DLD1 (cell line): ENCODE measurements around the gene ABCC3.

ENCODE experiments used
- in situ Hi-C: cut with HindIII; loops from 2 replicates; pipeline ENCODE4 v1.10.0; 2017; ENCODE audit warnings: low sequenced_read_pairs

The ABCC3 gene

DNA sequence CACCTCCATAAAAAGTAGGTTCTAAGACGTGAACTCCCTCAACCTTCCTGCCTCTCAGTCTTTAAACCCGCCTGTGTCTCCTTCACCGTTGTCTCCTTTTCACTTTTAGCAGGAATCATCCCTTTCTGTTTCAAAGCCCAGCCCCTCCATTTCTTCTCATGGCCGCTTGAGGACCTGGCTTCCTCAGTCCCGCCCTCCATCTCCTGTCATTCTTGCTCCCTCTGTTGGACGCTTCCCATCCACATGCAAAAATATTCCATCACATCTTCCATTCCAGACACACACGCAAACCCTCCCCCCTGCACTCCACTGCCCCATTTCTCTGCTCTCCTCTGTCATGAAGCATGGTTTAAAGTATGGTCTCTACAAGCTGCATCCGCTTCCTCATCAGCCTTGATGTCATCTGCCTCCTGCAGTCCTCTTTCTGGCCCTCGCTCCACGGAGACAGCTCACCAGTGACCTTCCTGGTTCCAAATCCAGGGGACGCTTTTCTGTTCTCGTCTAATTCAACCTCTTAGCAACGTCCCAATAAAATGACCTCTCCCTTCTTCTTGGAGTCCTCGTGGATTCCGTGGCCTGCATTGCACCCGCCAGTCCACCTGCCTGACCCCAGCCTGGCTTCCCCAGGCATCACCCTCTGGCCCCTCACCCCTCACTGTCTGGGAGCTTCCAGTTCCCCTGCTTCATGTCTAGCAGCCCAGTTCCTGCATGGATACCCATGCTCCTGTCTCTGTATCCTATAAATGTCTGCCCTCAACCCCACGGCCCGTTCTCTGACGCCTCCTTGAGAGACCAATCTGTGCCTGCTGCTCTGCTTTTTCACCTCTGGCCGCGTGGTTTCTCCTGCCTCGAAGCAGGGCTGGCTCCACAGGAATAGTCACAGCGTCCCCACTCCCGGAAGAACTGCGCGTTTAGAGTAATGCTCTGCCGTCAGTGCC, 46.9 kb downstream of the ABCC3 start:
- in situ Hi-C loops: no loop called here

DNA sequence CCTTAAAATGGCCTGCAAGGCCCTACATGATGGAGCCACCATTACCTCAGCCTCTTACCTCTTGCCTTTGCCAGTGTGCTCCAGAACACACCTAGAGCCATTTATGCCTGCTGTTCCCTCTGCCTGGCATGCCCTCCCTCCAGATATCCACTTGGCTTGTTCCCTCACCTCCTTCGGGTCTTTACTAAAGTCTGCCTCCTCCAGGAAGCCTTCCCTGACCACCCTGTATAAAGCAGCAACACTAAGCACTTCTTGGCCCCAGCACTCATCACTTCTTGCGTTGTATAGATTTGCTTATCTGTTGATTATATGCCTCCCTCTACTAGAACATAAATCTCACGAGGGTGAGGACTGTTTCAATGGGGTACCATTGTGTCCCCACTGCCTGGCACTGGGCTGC, 47.8 kb downstream of the ABCC3 start:
- in situ Hi-C loops: no loop called here

GRCh38 chr17:50682938-50683337, 48.3 kb downstream of the ABCC3 start:
- in situ Hi-C loops: no loop called here

DNA sequence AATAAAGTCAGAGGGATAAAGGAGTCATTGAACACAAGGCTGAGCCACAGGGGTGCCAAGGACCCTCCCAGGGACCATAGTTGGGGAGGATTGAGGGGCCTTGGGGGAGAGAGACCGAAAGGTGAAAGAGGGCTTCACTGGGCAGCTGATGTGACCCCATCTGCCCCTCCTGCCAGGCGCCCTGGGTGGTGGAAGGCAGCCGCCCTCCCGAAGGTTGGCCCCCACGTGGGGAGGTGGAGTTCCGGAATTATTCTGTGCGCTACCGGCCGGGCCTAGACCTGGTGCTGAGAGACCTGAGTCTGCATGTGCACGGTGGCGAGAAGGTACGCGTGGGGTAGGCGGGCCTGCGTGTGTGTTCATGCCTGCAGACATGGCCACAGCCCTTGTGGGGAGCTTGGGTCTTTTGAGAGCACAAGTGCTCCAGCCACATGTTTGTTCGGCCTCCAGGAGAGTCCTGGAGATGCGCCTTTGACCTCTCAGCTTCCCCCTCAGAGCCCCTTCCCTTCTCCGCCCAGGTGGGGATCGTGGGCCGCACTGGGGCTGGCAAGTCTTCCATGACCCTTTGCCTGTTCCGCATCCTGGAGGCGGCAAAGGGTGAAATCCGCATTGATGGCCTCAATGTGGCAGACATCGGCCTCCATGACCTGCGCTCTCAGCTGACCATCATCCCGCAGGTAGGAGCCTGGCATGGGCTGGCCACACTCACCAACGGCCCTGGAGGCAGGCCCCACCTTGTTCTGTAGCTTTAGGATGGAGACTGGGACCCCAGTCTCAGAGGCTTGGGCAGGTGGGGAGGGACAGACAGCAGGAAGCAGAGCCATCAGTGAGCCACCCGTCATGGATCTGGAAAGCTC, 49.0 kb downstream of the ABCC3 start:
- in situ Hi-C loops: no loop called here

- in situ Hi-C loops: no loop called here
Measured at GRCh38 chr17:50684288-50684611, 49.6 kb downstream of the ABCC3 start.

- in situ Hi-C loops: no loop called here
Measured at GRCh38 chr17:50684612-50685333, 50.1 kb downstream of the ABCC3 start.

DNA sequence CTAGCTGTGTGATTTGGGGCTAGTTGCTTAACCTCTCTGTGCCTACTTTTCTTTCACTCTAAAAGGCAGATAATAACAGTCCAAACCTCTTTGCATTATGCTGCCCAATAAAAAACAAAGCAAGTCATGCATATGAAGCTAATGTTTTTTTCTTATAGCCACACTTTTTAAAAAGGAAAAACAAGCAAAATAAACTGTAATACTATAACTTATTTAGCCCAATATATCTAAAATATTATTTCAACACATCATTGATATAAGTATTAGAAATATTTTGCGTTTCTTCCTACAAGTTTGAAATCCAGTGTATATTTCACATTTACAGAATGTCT, 50.6 kb downstream of the ABCC3 start:
- in situ Hi-C loops: no loop called here

GRCh38 chr17:50685691-50686493, 51.2 kb downstream of the ABCC3 start:
- in situ Hi-C loops: no loop called here

DNA sequence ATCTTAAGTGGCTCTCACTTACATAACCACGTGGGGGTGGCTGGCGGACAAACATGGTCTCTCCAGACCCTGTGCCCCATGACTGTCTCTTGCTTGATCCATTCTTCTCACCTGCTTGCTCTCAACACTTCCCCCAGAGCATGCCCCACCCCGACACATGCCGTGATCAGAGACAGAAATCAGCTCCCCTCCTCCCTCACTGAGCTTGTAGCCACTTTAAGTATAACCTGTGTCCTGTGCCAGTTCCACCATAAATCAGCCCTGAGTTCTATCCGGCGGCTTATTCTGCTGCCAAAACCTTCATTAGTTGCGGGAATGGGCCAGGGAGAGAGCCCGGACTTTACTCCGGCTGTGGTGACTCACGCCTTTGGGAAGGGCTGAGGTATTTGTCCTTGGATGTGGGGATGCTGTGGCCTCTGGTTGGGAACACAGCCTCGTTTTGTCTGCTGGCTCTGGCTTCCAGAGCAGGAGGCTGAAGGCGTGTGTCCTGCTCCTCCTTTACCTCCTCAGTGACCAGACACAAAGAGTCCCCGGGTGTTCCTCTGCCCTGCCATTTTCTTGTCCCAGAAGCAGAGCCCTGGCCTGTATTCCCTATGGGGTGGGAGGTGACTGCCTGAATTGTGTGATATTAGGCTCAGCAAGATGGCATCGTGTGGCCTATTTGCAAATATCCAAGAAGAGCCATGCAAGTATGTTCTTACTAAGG, 52.0 kb downstream of the ABCC3 start:
- in situ Hi-C loops: no loop called here

- in situ Hi-C loops: no loop called here
Measured at GRCh38 chr17:50687200-50688066, 52.8 kb downstream of the ABCC3 start.

DNA sequence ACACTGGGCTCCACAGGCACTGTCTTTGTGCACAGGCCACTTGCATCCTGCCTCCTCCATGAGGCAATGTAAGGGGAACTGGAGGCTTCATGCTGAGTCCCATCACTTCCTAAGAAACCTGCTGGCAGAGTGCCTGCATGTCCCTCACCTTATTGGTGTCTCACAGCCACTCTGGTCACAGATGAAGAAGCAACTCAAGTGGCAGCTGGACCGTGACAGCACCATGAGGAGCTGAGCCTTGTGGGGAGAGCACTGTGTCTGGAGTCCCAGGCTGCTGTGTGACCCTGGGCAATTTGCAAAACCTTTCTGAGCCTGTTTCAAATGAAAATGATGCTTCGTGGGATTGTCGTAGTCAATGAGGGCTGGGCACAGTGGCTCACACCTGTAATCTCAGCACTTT, 53.6 kb downstream of the ABCC3 start:
- in situ Hi-C loops: no loop called here

- in situ Hi-C loops: no loop called here
Measured at GRCh38 chr17:50689251-50689650, 54.6 kb downstream of the ABCC3 start.

DNA sequence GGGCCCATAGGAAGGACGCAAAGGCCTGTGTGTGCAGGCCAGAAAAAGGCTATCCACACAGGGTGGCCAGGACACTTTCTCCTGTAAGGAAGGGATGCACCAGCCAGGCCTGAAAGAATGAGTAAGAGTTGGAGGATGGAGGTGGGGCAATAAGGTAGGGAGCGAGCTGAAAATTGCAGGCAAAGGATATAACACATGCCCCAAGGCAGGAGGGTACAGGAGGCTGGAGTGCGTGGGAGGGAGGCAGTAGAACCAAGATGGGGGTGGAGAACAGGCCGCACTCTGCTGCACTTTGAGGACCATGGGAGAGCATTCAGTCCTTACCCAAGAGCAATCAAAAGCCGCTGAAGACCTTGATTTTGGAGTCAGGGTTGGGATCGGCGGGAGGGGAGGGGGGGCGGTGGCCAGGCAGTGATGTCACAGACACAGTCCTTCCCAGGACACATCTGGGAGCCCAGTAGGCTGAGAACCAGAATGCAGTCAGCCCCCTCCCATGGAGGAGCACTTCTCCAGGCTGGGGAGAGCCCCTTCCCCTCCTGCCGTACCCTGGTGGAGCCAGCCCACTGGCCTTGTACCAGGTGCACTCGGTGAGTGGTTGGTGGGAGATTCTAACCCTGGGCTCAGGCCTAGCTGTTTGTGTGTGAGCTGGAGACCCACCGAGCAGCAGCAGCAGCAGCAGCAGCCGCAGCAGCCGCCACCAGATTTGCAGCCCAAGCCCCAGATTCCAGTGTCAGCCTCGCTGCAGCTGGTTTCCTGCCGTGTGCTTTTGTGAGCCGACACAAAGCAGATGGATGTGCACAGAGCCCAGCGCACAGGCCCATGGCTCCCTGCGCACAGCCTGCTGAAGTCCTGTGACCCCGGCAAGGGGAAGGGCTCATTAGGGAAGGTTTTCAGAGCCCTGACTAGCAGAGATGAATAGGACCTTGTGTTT, 55.5 kb downstream of the ABCC3 start:
- in situ Hi-C loops: loop anchor here (5.0 kb wide), 1 partner anchor 53 kb away; no protein-coding TSS in a partner anchor

DNA sequence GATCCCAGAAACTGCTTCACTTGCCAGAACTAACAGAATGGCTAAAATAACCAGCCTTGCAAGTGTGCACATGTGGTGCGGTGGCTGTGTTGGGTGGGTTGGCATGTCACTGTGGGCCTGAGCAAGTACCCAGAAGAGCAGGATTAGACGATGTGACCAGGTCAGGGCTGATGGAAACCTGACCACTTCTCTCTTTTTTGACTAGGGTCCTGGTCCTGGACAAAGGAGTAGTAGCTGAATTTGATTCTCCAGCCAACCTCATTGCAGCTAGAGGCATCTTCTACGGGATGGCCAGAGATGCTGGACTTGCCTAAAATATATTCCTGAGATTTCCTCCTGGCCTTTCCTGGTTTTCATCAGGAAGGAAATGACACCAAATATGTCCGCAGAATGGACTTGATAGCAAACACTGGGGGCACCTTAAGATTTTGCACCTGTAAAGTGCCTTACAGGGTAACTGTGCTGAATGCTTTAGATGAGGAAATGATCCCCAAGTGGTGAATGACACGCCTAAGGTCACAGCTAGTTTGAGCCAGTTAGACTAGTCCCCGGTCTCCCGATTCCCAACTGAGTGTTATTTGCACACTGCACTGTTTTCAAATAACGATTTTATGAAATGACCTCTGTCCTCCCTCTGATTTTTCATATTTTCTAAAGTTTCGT, 56.3 kb downstream of the ABCC3 start:
- in situ Hi-C loops: loop anchor here (5.0 kb wide), 1 partner anchor 54 kb away; no protein-coding TSS in a partner anchor

- in situ Hi-C loops: loop anchor here (5.0 kb wide), 1 partner anchor 54 kb away; no protein-coding TSS in a partner anchor
Measured at GRCh38 chr17:50691550-50692447, 57.1 kb downstream of the ABCC3 start.

DNA sequence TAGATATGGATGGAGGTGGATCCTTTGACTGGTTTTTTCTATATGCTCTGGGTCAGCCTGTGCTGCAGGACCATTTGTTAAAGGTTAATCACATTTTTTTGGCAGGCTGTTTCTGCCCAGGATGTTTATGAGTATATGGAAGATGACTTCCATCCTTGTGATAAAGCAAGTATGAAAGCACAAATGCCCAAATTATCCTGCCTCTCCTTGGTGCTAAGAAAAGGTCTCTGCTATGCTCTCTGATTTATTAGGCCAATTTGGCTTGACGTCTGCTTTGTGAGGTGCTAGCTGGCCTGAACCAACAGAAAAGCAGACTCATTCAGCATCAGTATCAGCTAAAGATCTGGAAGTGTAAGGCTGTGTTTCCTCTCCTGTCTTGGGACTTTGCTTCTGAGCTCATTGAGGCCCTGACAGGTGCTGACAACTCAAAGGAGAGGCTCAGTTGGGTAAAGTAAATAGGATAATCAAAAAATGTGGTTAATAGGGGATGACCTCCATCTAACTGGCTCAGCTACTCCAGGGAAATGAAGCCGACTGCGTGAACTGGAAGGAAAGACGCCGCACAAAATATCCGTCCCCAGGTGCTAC, 57.9 kb downstream of the ABCC3 start:
- in situ Hi-C loops: loop anchor here (5.0 kb wide), 1 partner anchor 55 kb away; no protein-coding TSS in a partner anchor
